GM19455 (cell line): ENCODE results near the gene VPS37B.

Experiments
- ATAC-seq: cut with Tn5 transposase; IDR thresholded peaks from one replicate; pipeline ENCODE4 v1.9.1; 2021; ENCODE audit not compliant: unreplicated experiment

The VPS37B gene

DNA sequence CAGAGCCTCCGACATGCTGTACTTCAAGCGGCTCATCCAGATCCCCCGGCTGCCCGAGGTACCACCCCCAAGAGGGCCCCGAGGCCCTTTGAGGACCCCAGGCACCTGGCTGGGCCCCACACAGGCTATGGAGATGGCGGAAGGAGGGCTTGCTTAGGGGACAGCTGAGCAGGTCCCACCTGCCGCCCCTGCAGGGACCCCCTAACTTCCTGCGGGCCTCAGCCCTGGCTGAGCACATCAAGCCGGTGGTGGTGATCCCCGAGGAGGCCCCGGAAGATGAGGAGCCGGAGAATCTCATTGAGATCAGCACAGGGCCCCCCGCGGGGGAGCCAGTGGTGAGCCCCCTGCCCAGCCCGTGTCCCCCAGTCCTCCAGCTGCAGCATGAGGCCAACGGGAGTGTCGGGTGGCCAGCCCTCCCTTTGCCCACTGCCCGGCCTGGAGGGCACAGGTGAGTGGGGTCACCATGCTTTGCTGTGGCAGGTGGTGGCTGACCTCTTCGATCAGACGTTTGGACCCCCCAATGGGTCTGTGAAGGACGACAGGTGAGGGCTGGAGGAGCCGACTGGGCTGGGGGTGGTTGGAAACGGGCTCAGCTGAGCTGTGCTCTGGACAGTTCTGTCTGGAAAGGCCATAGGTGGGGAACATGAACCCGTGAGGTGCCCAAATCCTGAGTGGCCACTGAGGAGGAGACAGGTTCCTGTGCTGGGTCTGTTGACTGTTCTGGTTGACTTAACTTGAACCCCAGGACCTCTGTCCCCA, 40.7 kb downstream of the VPS37B start:
- no peak for ATAC-seq

DNA sequence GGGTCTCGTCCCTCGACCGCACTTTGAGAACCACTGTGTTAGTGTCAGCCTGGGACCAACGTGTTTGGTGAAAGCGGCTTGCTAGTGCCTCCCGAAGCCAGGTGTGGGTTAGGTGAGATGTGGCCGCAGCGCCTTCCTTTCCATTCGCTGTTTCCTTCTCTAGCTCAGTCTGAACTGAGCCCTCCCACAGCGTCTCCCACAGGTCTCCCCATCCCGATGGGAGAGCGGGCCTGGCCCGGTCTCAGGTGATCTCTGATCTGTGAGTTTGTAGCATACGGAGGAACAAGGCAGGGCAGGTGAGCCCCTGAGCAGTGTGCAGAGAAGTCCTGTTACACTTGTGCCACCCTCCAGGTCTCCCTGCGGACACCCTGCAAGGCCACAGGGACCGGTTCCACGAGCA, 41.4 kb downstream of the VPS37B start:
- no peak for ATAC-seq

DNA sequence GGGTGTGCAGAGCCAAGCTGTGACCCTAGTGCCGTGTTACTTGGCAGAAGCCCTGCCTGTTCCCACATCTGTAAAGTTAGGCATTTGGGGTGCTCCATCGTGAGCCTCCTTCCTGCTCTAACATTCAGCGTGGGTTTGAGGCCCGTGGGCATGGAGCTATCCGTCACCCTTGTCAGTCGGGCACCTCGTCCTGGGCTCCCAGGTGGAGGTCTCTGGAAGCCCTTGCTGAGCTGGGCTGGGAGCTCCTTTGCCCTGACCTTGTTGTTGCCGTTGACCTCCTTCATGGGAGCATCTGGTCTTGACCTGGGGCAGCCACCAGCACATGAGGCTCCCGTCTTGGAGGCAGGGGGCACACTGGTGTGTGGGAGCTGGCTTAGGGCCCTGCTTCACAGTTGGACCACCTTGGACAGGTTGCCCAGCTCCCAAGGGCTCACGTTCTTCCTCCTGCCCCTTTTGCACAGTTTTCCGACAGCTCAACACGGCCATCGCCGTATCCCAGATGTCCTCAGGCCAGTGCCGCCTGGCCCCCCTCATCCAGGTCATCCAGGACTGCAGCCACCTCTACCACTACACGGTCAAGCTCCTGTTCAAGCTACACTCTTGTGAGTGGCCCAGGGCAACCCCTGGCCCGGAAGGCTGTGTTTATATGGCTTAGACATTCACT, 42.2 kb downstream of the VPS37B start:
- no peak for ATAC-seq

DNA sequence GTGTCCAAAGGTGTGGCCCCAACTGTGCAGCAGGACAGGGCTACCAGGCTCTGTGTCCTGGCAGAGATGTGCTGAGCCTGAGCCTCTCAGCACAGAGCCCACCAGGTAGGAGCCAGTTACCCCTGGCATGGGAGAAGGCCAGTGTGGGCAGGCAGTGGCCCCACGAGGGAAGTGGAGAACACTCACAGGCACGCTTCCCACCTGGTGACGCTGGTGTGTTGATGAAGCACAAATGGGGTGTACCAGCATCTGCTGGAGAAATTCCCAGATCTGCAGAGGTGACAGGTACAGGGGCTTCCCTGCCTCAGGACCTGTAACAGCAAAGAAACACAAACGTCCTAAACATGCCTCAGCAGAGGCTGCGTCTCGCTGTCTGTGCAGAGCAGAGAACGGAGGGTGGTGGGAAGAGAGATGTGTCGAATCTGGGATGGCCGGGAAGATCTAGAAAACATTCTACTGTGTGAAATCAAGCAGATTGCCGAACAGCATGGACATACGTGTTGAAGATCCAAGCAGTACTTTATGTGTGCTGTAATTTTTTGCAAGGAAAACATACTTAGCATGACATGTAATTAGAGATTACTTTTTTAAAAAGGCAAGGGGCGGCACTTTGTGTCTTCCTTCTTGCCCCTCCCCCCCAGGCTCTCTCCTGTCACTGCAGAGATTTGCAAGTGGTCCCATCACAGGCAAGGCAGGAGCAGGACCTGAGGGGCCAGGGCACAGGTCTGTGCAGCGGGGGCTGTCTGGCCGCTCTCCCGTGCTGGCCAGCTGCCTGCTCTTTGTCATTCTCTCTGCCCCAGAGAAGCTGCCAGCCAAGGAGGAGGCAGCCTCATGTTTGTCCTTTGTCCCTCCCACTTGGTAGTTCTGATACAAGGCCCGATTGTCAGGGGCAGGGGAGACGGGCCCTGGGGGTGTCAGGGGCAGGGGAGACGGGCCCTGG, 43.3 kb downstream of the VPS37B start:
- ATAC-seq: no peak

DNA sequence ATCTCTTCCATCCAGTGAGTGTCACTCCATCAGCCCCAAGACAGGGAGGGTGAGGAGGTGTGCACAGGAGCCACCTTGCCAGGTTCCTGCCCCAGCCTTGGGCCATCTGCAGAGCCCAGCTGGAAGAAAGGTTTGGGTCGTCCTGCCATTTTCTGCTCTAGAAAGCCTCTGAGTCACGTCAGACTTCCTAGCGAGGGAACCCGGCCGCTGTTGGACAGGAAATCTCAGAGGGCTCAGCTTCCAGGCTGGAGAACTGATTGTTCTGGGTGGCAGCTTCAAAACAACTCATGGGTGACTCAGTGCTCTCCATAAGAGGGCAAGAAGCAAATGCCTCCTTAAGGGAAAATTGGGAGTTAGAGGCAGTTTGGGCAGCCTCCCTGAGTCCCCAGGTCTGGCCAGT, 44.1 kb downstream of the VPS37B start:
- no peak for ATAC-seq

DNA sequence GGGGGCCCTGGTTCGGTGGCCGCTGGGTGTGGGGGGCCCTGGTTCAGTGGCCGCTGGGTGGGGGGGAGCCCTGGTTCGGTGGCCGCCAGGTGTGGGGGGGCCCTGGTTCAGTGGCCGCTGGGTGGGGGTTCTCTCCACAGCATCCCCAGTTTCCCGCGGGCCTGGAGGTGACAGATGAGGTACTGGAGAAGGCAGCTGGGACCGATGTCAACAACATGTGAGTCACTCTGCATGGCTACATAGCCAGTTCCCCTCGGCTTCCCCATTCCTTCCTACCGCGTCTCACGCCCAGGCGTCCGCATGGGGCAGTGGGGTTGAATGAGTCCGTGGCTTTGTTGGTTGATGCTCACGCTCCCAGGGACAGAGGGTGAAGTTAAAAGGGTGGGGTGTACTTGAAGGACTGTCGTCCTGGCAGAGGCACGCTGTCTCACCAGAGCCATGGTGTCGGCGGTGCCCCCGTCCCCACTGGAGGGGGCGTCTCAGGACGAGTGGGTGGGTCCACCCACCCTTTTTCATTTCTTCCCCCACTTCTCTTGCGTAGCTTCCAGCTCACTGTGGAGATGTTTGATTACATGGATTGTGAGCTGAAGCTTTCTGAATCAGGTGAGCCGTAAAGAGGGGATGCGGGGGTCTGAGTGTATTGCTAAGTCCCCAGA, 45.1 kb downstream of the VPS37B start:
- ATAC-seq: no peak

DNA sequence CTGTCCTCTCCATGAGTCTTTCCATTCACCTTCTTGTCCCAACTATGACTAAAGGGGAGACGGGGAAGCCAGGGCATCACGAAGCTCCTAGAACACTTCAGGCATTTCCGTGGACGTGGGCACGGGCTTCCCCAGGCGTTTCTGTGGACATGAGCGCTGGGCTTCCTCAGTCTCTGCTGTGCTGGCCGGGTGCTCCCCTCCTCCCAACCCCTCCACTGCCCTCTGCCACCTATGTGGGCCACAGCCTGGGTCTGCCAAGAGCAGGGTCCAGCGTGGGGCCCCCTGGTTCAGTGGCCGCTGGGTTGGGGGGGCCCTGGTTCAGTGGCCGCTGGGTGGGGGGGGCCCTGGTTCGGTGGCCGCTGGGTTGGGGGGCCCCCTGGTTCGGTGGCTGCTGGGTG, 45.9 kb downstream of the VPS37B start:
- no peak for ATAC-seq

DNA sequence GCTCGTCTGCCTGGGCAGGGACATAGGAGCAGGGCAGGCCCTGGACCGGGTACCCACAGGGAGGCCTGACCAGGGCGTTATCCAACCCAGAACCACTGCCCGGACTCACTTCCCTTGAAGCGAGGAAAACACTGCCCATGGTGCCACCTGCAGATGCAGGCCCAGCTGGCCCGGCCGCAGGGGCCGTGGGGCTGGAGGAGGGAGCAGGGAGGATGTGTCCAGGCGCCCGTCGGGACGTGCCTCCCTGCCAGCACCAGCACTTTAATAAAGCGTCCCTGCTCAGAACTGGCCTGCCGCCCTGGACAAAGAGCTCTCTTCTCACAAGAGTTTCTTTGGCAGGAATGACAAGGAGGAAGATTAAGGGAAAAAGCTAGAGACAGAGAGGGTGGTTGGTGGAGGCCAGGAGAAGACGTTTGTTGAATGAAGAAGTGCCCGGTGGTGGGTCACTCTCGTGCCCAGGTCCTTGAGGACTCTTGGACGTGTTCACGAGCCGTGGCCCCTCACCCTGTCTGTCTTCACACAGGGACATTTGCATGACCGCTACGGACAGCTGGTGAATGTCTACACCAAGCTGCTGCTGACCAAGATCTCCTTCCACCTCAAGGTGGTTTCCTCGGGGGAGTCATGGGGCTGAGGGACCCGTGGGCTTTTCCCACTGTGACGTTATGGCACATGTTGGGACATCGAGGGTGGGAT, 46.4 kb downstream of the VPS37B start:
- ATAC-seq: no peak

DNA sequence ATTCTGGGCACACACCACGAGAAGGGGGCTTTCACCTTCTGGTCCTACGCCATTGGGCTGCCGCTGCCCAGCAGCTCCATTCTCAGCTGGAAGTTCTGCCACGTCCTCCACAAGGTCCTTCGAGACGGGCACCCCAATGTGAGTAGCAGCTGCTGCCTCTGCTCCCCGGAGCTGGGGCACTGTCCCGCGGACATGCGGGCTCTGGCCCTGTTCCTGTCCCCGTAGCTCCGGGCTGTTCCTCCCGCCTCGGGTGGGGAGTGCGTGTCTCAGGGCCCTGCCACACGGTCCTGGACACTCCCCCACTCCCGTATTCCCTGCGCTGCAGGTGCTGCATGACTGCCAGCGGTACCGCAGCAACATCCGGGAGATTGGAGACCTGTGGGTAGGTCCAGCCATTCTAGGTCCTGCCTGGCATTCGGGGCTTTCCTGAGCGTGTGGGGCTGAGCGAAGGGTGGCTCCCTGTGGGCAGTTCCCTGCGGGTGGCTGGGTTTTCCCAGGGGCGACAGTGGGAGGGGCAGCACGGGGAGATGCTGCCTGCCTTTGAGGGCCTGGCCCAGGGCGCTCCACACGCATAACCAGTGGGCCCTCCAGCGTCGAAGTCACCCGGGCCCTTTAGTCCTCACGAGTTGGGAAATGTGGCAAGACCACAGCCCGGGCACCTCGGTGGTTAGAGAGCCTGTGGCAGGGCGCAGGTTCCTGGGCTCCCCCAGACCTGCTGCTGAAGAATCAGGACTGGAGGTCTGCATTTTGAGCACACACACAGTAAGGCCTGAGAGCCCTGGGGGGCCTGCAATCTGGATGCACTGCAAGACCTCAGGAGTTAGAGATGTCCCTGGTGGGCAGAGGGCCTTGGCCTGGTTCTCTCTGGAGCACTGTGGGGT, 47.2 kb downstream of the VPS37B start:
- no peak for ATAC-seq

DNA sequence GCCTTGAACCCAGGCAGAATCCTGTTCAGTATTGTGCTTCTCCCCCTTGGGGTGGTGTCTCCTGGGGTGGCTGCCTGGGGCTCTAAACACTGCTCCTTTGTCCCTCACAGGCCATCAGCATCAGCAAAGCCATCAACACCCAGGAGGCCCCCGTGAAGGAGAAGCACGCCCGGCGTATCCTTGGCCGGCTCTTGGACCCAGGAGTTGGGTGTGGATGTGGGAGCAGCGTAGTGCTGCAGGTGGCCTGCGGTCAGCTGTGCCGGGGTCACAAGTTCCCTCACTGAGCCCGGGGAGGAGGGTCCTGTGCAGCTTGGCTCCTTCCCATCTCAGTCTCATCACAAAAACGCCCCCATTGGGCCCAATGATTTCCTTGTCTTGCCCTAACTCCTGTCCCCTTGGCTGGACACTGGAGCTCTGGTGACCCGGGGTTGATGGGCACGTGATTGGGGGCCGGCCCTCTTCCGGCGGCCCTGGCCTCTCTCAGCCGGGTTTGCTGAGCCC, 48.0 kb downstream of the VPS37B start:
- ATAC-seq: no peak

DNA sequence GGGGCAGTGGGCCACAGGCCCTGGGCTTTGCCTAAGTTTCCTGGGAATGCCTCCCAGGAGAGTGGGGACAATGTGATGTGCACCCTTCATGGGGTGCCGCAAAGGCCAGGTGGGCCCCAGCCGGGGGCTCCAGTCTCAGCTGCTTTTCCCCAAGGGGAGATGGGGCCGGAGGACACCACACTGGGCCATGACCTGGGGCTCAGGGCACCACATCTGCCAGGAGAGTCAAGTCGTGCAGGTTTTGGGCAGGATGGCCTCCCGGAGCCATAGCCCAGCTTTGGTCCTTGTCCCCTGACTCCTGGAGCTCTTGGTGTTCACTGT, 48.4 kb downstream of the VPS37B start:
- no peak for ATAC-seq

DNA sequence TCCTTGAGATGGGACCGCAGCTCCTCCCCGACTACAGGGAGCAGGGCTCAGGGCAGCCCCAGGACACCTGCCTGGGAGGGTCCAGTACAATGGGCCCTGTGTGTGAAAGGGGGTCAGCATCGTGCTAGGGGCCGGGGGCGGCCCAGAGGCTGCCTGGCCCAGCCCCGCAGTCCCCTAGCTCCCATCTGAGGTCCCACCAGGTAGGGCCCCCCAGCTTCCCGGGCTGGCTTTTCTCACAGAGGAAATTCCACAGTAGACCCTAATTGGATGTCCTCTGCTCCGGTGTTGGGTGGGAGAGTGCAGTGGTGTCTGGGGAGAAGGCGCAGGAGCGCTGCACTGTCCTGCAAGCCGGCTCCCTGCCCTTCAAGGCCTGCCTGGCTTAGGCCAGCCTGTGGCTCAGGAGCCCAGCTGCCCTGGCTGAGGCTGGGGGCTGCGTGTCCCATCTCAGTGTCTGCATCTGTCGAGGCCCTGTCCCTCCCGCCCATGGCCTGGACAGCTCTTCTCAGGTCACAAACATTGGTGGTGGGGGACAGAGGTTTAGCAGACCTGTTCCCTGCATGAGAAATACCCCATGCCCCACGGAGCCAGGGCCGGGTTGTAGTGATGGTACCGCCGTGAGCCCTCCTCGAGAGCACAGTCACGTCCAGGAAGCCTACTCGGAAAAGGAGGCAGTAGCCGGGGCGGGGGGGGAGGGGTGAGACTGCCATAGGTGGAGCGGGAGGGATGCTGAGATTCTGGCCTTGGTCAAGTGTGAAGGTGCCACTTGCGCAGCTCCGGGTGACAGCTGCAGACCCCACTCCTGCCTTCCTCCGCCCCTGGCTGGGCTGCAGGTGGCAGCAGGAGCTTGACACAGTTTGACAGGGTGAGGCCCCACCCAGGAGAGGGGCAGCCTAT, 49.1 kb downstream of the VPS37B start:
- ATAC-seq: no peak

DNA sequence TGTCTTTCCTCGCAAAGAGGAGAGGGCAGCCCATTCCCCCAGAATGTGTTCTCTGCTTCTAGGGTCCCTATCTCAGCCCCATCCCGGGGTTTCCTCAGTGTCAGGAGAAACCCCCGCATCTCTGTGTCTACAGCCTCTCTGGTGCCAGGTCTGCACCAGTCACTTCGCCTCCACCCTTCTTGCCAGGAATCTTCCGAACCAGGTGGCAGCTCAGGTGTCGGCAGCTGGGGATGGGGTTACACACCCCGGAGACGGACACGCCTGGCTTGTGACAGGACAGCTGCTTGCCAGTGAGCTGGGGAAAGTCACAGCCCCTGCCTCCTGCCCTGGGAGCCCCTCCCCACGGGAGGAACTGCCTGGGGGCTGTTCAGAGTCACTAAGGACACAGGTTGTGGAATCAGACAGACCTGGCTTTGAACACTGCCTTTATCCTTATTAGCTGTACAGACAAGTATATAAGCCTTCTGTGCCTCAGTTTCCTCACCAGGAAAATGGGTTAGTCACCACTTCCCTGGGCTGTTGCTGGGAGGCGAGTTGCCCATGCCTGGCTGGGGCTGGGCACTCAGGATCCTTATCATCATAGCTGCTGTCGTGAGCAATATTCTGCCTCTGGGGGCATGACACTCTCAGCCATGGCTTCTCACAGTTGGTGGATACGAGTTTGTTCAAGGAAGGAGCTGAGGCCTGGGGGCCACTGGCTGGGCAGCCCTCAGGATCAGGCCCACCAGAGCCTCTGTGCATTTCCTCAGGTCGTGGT, 49.9 kb downstream of the VPS37B start:
- no peak for ATAC-seq

DNA sequence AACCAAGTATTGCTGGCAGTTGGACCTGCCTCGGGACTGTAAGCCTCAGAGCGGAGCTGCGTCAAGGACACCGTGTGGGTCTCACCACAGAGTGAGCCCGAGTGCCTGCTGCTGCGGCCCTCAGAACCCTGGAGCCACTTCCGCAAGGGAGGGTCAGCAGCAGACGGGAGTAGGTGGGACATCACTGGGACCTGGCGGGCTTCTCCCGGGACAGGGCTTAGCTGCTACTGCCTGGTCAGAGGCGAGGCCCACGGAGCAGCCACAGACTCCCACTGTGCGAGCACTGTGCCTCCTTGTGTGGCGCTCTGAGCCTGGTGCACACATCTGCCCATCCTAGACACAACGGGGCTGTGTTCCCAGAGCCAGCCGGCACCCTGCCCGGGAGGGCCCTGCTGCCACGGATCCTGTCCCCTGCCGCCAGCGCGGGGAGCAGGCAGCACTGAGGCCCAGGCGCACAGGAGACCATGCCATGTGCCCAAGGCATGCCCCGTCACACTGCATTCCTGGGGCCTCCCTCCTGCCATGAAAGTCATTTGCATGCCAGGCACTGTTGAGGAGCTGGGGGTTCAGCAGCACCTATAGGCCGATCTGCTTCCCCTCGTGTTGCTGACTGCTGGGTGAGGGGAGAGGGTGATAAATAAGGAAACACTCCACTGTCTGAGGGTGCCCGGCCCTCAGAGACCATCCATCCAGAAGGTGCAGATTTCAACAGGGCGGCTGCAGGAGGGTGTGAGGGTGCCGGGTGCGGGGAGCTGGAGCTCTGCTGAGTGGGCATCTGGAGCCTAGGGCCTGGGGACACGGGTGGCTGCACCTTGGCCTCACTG, 50.7 kb downstream of the VPS37B start:
- ATAC-seq: no peak

DNA sequence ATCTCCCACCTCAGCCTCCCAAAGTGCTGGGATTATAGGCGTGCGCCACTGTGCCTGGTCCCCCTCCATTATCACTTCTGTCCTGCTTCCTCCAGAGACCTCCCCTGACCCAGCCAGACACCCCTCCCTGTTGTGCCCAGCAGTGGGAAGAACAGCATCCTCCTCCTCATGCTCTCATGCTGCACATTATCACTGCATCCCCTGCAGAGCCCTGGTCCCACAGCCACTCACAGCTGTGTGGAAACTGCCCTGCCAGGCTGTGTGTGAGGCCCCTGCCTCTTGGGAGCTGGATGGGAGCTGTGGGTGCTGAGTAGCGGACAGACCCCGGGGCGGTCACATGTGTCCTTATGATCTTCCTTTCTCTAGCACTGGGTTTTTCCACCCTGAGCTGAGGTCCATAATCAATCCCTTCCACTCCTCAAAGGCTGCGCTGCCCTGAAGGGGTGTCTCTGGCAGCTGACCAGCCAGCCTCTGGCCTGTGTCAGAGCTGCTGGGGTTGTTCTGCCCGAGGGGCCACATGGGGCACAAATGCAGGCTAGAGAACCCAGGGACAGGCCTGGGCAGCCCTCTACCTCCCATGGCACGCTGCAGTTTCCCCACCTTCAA, 51.5 kb downstream of the VPS37B start:
- ATAC-seq: no peak

DNA sequence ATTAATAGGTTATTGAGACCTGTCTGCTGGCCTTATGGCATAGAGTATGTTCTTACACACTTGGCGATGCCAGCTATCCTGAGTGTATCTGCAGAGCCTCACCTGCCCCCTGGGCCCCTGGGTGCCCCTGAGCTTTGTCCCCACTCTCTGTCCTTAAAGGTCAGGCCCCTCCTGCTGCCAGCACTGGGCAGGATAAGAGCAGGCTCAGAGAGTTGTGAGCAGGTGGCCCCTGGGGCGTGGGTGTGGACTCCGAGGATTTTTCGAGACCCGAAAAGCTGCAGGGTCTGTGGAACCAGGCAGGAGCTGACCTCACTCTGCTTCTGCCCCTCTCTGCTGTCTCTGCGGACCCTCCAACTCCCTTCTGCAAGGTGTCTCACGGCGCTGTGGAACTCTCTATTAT, 52.5 kb downstream of the VPS37B start:
- ATAC-seq: no peak
